Adrenal gland (tissue), 5 donors: ENCODE results near the gene TEX52.

Experiments
- POLR2A ChIP-seq, 2 donors: fragments of 450-650 bp; IDR thresholded peaks; one replicate each; pipeline ENCODE4 v1.6.1; 2017; ENCODE audit warnings: antibody characterized with exemption in 2 of 2, mild to moderate bottlenecking in 2 of 2, moderate library complexity in 1 of 2
- TF ChIP-seq, protein P1 (sequence below), 6 experiments: fragments of 450-650 bp in 4 of 6; fragments of 200-600 bp in 2 of 6; sonication (generic) in 1 of 6; IDR thresholded peaks; 1 replicate in 5 of 6; 2 replicates in 1 of 6; pipeline versions ENCODE4 v1.5.1 to v1.8.0; 2016 to 2021; ENCODE audit warnings: antibody characterized with exemption in 6 of 6, mild to moderate bottlenecking in 2 of 6, moderate library complexity in 1 of 6
- donor health status: DM: no; HTN: no; CAD: no.

DNA sequence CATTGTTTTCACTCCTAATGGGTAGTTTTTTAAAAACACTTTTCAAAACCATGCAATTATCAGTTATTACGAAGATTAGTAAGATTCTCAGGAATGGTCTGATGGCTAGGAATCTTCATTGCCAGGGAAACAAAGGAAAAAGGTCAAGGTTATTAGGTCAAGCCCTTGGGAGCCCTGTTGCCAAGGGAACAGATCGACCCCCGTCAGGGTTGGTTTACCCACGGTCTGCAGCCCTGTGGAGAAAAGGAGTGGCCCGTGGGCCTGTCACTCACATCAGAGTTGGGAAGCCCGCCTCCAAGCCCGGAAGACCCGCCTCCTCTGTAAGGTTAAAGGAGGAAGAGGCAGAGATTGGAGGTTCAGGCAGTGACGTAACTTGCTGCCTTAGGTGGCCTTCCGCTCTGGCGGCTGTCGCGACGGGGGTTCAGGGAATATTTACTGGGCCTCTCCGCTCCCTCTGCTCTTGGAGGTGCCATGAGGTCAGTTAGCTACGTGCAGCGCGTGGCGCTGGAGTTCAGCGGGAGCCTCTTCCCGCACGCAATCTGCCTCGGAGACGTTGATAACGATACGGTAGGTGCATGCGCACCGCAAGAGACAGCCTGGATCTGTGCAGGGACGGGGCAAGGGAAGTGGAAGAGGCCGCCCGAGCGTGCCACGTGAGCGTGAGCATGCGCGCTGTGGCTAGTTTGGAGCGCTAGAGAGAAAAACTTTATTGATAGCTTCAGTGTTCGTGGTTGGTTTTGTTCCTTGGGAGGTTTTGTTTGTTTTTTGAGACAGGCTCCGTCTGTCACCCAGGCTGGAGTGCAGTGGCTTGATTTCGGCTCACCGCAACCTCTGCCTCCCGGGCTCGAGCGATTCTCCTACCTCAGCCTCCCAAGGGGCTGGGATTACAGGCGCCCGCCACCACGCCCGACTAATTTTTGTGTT, 44.3 kb downstream of the TEX52 start, which contains the start of gene ITFG2:
- TF ChIP-seq, protein P1, sequence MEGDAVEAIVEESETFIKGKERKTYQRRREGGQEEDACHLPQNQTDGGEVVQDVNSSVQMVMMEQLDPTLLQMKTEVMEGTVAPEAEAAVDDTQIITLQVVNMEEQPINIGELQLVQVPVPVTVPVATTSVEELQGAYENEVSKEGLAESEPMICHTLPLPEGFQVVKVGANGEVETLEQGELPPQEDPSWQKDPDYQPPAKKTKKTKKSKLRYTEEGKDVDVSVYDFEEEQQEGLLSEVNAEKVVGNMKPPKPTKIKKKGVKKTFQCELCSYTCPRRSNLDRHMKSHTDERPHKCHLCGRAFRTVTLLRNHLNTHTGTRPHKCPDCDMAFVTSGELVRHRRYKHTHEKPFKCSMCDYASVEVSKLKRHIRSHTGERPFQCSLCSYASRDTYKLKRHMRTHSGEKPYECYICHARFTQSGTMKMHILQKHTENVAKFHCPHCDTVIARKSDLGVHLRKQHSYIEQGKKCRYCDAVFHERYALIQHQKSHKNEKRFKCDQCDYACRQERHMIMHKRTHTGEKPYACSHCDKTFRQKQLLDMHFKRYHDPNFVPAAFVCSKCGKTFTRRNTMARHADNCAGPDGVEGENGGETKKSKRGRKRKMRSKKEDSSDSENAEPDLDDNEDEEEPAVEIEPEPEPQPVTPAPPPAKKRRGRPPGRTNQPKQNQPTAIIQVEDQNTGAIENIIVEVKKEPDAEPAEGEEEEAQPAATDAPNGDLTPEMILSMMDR (IDR thresholded peaks at IDR 0.05) = peak in 1 of 6 experiments; percentile 5
- peak; percentile 88 to 93 for TF ChIP-seq POLR2A (IDR thresholded peaks at IDR 0.05)
